ENCODE measurements around the gene FAM53B. TPM values are rescaled to one million over a fixed set of nuclear protein-coding genes. Genes with fewer than 3 reads are reported as not detected.

The FAM53B gene
- total RNA-seq, 2 experiments from 2014 or later, result 15.1 to 18.0 TPM

- ChIA-PET CTCF (interaction anchor here (1.4 to 4.5 kb wide), 6 partner anchors 10 to 43 kb away, joined by 3 to 34 read pairs (median 13); no protein-coding TSS in a partner anchor), POLR2A (interaction anchor here (1.0 to 4.8 kb wide), 5 partner anchors 9 to 38 kb away, joined by 3 to 44 read pairs (median 9); no protein-coding TSS in a partner anchor)
- Mint-ChIP-seq H3K4me3 (no peak overlapping the region), H3K27me3 (no peaks in the 10 kb centered on the region), H3K9me3 (no peaks in the 10 kb centered on the region), H3K36me3 (ENCODE audit: low read depth) (peaks cover 3% of the 10 kb centered on the region), H3K4me1 (ENCODE audit: low read depth) (peaks cover 87% of the 10 kb centered on the region), H3K27ac (no peak overlapping the region)
- ATAC-seq (no peak), DNase-seq (no peak)
- TF ChIP-seq, protein P1, sequence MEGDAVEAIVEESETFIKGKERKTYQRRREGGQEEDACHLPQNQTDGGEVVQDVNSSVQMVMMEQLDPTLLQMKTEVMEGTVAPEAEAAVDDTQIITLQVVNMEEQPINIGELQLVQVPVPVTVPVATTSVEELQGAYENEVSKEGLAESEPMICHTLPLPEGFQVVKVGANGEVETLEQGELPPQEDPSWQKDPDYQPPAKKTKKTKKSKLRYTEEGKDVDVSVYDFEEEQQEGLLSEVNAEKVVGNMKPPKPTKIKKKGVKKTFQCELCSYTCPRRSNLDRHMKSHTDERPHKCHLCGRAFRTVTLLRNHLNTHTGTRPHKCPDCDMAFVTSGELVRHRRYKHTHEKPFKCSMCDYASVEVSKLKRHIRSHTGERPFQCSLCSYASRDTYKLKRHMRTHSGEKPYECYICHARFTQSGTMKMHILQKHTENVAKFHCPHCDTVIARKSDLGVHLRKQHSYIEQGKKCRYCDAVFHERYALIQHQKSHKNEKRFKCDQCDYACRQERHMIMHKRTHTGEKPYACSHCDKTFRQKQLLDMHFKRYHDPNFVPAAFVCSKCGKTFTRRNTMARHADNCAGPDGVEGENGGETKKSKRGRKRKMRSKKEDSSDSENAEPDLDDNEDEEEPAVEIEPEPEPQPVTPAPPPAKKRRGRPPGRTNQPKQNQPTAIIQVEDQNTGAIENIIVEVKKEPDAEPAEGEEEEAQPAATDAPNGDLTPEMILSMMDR (IDR thresholded peaks at IDR 0.05), result no peak
- intact Hi-C loops (cut with micrococcal nuclease), result no loop called here
These were observed 12.6 kb downstream of the FAM53B start for GRCh38 chr10:124731551-124731950.

- H3K4me3 Mint-ChIP-seq, result no peak overlapping the region
These were observed 13.4 kb downstream of the FAM53B start for GRCh38 chr10:124730790-124731189.

GRCh38 chr10:124728830-124729661, 15.1 kb downstream of the FAM53B start:
- Mint-ChIP-seq H3K36me3 (ENCODE audit: low read depth) (peaks cover 3% of the 10 kb centered on the region), H3K27ac (peak overlapping the region; percentile 89), H3K4me1 (ENCODE audit: low read depth) (peaks cover 85% of the 10 kb centered on the region), H3K4me3 (peak overlapping the region; percentile 44), H3K27me3 (no peaks in the 10 kb centered on the region), H3K9me3 (no peaks in the 10 kb centered on the region)
- ChIA-PET POLR2A (interaction anchor here (1.2 to 4.4 kb wide), 11 partner anchors 8 to 110 kb away, joined by 3 to 33 read pairs (median 6); no protein-coding TSS in a partner anchor), CTCF (interaction anchor here (0.9 to 4.5 kb wide), 5 partner anchors 8 to 81 kb away, joined by 3 to 39 read pairs (median 7); no protein-coding TSS in a partner anchor)
- TF ChIP-seq, protein P1 (IDR thresholded peaks at IDR 0.05), result no peak
- DNase-seq (no peak), ATAC-seq (no peak)
- intact Hi-C loops (cut with micrococcal nuclease), result loop anchor here (10.0 kb wide), 1 partner anchor 84 kb away; no protein-coding TSS in a partner anchor

More at GRCh38 chr10:124730790-124731189, 13.4 kb downstream of the FAM53B start:
- Mint-ChIP-seq H3K4me1 (ENCODE audit: low read depth) (peaks cover 85% of the 10 kb centered on the region), H3K9me3 (no peaks in the 10 kb centered on the region), H3K27me3 (no peaks in the 10 kb centered on the region), H3K36me3 (ENCODE audit: low read depth) (peaks cover 3% of the 10 kb centered on the region), H3K27ac (no peak overlapping the region)
- POLR2A ChIA-PET, result interaction anchor here (0.9 to 4.8 kb wide), 5 partner anchors 10 to 37 kb away, joined by 3 to 44 read pairs (median 9); no protein-coding TSS in a partner anchor
- ATAC-seq (no peak), DNase-seq (no peak)
- CTCF ChIA-PET, result interaction anchor here (1.4 to 4.5 kb wide), 4 partner anchors 10 to 18 kb away, joined by 3 to 31 read pairs (median 10); no protein-coding TSS in a partner anchor
- intact Hi-C loops (cut with micrococcal nuclease), result no loop called here
- TF ChIP-seq, protein P1 (IDR thresholded peaks at IDR 0.05), result no peak

- peak; percentile 70 for DNase-seq
- ChIA-PET CTCF (interaction anchor here (1.7 to 4.5 kb wide), 5 partner anchors 10 to 80 kb away, joined by 4 to 39 read pairs (median 7); no protein-coding TSS in a partner anchor), POLR2A (interaction anchor here (0.7 to 4.4 kb wide), 10 partner anchors 10 to 110 kb away, joined by 3 to 33 read pairs (median 6); partner anchors contain the start of gene EEF1AKMT2)
- Mint-ChIP-seq H3K4me1 (ENCODE audit: low read depth) (peaks cover 85% of the 10 kb centered on the region), H3K9me3 (no peaks in the 10 kb centered on the region), H3K4me3 (peak overlapping the region; percentile 44), H3K27ac (peak overlapping the region; percentile 89), H3K36me3 (ENCODE audit: low read depth) (peaks cover 5% of the 10 kb centered on the region), H3K27me3 (no peaks in the 10 kb centered on the region)
- ATAC-seq, result peak; percentile 61
- intact Hi-C loops (cut with micrococcal nuclease), result loop anchor here (10.0 kb wide), 1 partner anchor 83 kb away; no protein-coding TSS in a partner anchor
- TF ChIP-seq, protein P1 (IDR thresholded peaks at IDR 0.05), result no peak
These were observed 15.9 kb downstream of the FAM53B start for GRCh38 chr10:124728071-124728829.
